Measurements from ENCODE around the gene NRP2. TPM values are rescaled to one million over a fixed set of nuclear protein-coding genes. Genes with fewer than 3 reads are reported as not detected.

Gene NRP2
- total RNA-seq, 4 donors from 2014 or later = 128 to 196 (median 176) TPM

DNA sequence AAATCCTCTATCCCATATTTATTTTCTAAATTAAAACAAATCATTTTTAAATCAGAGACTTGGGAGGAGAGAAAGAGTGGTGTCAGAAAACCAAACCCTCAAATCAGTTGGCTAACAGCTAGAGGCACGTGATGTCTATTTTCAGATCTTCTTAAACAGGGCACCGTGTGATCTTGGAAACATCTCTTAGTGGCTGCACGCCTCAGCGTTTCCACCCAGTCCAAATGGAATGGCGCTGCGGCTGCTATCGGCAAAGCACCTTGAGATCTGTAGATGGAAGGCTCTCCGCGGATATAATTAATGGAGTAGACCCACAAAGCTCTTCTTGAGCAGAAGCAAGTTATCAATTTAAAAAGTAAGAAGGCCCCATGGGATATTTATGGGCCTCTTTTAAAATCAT lies 50.0 kb downstream of the NRP2 start:
- Histone ChIP-seq H3K9me3 (no peaks in the 10 kb centered on the region), H3K4me3 (no peak overlapping the region), H3K27me3 (no peaks in the 10 kb centered on the region), H3K36me3 (peaks cover 0 to 51% (median 0%) of the 10 kb centered on the region in 3 donors), H3K27ac (peak overlapping the region in 2 of 4 donors; percentile 71 to 87), H3K4me1 (peaks cover 0 to 95% (median 48%) of the 10 kb centered on the region in 4 donors)
- 83 to 87% methylated on average over 9 of the region's 9 CpGs for WGBS, 2 donors
- TF ChIP-seq, protein P1, sequence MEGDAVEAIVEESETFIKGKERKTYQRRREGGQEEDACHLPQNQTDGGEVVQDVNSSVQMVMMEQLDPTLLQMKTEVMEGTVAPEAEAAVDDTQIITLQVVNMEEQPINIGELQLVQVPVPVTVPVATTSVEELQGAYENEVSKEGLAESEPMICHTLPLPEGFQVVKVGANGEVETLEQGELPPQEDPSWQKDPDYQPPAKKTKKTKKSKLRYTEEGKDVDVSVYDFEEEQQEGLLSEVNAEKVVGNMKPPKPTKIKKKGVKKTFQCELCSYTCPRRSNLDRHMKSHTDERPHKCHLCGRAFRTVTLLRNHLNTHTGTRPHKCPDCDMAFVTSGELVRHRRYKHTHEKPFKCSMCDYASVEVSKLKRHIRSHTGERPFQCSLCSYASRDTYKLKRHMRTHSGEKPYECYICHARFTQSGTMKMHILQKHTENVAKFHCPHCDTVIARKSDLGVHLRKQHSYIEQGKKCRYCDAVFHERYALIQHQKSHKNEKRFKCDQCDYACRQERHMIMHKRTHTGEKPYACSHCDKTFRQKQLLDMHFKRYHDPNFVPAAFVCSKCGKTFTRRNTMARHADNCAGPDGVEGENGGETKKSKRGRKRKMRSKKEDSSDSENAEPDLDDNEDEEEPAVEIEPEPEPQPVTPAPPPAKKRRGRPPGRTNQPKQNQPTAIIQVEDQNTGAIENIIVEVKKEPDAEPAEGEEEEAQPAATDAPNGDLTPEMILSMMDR (IDR thresholded peaks at IDR 0.05) = no peak
- TF ChIP-seq EP300 (IDR thresholded peaks at IDR 0.05) (no peak), POLR2A (IDR thresholded peaks at IDR 0.05) (no peak)
- DNase-seq (ENCODE audit: low spot score in 2 of 2) = no peak

DNA sequence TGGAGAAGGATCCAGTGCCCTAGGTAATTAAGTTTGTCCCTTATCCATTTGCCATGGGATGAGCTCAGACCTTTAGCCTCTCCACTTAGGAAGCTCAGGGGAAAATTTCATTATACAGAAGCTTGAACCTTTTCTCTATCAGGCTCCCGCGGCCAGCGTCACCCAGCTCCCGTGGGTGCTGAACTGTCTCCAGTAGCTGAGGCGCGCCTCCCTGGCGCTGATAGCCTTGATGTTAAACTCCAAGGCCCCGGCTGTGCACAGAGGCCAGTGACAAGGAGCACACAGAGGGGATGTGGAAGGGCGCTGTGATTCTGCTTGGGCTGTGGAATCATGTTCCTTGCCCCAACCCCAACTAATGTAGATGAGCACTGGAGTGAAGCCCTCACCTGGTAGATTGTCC lies 50.8 kb downstream of the NRP2 start:
- H3K36me3 ChIP-seq = peaks cover 0 to 45% (median 0%) of the 10 kb centered on the region in 3 donors
- peaks cover 0 to 96% (median 48%) of the 10 kb centered on the region in 4 donors for H3K4me1 ChIP-seq
- WGBS, 2 donors = 62 to 82% methylated on average over 6 to 9 of the region's 9 CpGs

DNA sequence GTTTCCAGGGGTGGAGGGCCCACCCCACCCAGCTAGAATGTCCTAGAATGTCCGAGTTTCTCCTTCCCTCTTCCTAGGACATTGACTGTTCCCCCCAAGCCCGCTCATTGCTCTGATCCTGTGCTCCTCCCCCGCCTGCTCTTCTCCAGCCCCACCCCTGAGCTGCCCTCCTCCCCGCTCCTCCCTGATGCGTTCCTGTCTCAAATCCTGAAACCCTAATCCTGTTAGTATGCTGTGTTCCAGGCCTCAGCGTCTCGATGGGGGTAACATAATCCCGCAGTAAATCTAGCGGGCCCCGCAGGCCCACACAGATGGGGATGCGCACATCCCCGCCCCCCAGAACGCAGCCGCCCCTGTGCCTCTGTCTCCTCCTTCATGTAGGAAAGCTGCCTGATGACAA lies 51.3 kb downstream of the NRP2 start:
- WGBS, 2 donors = 52 to 61% methylated on average over 14 of the region's 14 CpGs
- Histone ChIP-seq H3K27me3 (no peaks in the 10 kb centered on the region), H3K9me3 (no peaks in the 10 kb centered on the region), H3K27ac (peak overlapping the region; percentile 37 to 87 (median 56)), H3K4me1 (peaks cover 0 to 96% (median 48%) of the 10 kb centered on the region in 4 donors), H3K36me3 (peaks cover 0 to 45% (median 0%) of the 10 kb centered on the region in 3 donors), H3K4me3 (no peak overlapping the region)
- no peak for TF ChIP-seq POLR2A (IDR thresholded peaks at IDR 0.05)
- no peak for TF ChIP-seq EP300 (IDR thresholded peaks at IDR 0.05)
- TF ChIP-seq, protein P1 (IDR thresholded peaks at IDR 0.05) = no peak
- no peak for DNase-seq (ENCODE audit: low spot score in 2 of 2)

More for the DNA sequence above, 50.8 kb downstream of the NRP2 start:
- Histone ChIP-seq H3K9me3 (no peaks in the 10 kb centered on the region), H3K27ac (peak overlapping the region in 3 of 4 donors; percentile 41 to 87 (median 71)), H3K27me3 (no peaks in the 10 kb centered on the region), H3K4me3 (no peak overlapping the region)
- no peak for DNase-seq (ENCODE audit: low spot score in 2 of 2)
- no peak for TF ChIP-seq POLR2A (IDR thresholded peaks at IDR 0.05)

DNA sequence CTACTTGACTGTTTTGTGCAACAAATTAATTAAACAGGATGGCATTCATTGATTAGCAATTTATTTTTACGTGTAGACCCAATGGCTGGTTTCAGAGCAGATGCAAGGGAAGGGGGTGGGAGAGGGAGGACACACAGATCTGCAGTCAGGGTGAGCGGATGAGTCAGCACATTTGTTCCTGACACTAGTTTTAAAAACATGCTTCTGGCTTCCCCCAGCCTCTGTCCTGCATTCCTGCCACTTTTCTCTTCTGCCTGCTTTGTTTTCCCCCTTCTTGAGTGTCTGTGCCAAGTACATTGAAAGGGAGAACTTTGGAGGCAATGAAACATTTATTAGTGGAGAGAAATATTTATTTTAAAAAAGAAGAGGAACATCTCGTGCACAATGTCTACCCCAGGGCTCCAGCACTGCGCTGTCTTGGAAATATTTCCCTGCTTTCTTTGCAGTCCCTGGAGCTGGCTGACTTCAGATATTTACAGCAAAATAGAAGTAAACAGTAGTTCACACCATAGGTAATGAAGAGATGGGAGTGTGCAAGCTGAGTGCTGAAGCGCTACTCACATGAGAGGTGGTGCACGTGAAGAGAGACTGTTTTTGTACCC lies 52.2 kb downstream of the NRP2 start:
- Histone ChIP-seq H3K9me3 (no peaks in the 10 kb centered on the region), H3K36me3 (peaks cover 0 to 47% (median 0%) of the 10 kb centered on the region in 3 donors), H3K27me3 (no peaks in the 10 kb centered on the region), H3K4me1 (peaks cover 0 to 88% (median 43%) of the 10 kb centered on the region in 4 donors), H3K27ac (peak overlapping the region in 2 of 4 donors; percentile 71 to 87), H3K4me3 (no peak overlapping the region)
- WGBS, 2 donors = 37 to 42% methylated on average over 6 of the region's 6 CpGs
- TF ChIP-seq POLR2A (IDR thresholded peaks at IDR 0.05) = no peak
- TF ChIP-seq EP300 (IDR thresholded peaks at IDR 0.05) = peak in 1 of 2 donors; percentile 64
- DNase-seq (ENCODE audit: low spot score in 2 of 2) = peak in 1 of 2 donors; percentile 64

DNA sequence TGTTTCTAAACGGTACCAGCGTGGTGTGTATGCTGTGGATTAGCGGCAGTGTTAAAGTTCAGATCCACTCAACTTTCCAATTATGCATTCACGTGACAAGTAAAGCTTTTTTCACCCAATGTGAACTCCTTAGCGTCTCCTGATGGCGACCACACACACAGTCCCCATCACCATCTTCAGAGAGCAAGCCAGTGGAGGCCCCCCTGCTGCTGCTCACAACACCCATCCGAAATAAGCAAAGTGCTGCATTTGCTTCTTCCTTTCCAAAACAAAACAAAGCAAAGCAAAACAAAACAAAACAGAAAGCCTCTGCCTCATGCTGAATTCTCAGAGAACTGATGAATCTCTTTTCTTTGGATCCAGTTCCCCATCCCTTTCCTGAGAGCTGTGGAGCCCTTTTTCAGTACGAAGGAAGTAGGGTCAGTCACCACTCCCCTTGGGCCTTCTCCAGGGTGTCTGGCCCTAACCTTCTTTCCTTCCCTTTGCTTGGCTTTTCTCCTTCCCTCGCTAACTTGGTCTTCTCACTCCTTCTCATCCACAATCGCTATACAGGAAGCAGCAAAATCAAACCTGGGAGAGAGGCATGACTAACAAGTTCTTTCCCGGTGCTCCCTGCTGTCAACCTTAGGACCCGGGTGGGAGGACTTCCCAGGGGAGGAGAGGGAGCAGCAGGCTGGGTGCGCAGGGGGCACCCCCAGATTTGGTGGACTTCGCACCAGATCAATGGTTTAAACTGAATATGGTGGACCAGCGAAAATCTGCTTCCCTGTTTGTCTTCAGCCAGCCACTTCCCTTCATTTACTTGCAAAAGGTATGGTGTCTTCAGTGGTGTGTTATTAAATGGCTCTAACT lies 56.0 kb downstream of the NRP2 start:
- Histone ChIP-seq H3K27ac (peak overlapping the region in 3 of 4 donors; percentile 8 to 78 (median 68)), H3K4me3 (no peak overlapping the region), H3K36me3 (peaks cover 0 to 56% (median 0%) of the 10 kb centered on the region in 3 donors), H3K27me3 (no peaks in the 10 kb centered on the region), H3K9me3 (no peaks in the 10 kb centered on the region), H3K4me1 (peaks cover 0 to 51% (median 23%) of the 10 kb centered on the region in 4 donors)
- no peak for TF ChIP-seq POLR2A (IDR thresholded peaks at IDR 0.05)
- 47 to 50% methylated on average over 15 of the region's 15 CpGs for WGBS, 2 donors
- DNase-seq (ENCODE audit: low spot score in 2 of 2) = no peak

DNA sequence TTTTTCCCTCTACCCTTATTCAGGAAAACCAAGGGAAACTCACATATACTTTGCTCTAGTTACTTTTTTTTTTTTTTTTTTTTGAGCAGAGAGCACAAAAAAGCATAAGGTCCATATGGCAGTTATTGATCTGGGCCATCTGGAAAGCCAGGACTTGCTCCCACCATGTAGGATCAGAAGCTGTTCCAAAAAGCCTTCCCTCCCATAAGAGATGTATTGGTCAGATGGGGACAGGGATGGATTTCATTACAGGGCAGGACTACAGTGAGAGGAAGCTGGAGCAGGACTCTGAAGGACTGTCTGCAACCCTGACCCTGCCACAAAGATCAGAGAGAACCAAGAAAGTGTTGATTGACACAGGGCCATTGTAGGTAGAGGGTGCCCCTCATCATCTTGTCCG lies 57.3 kb downstream of the NRP2 start:
- no peak overlapping the region for H3K27ac ChIP-seq

More for the DNA sequence above, 57.3 kb downstream of the NRP2 start:
- WGBS, 2 donors = 100% methylated on average over 1 of the region's 1 CpG
- Histone ChIP-seq H3K9me3 (no peaks in the 10 kb centered on the region), H3K27me3 (no peaks in the 10 kb centered on the region), H3K4me3 (no peak overlapping the region), H3K4me1 (peaks cover 0 to 39% (median 12%) of the 10 kb centered on the region in 4 donors), H3K36me3 (peaks cover 0 to 64% (median 0%) of the 10 kb centered on the region in 3 donors)
- no peak for DNase-seq (ENCODE audit: low spot score in 2 of 2)
- TF ChIP-seq, protein P1 (IDR thresholded peaks at IDR 0.05) = no peak
- TF ChIP-seq EP300 (IDR thresholded peaks at IDR 0.05) = no peak
- TF ChIP-seq POLR2A (IDR thresholded peaks at IDR 0.05) = no peak
